HG03159 (cell line): ENCODE measurements around the gene ZNF653.

Experiments used
- ATAC-seq: cut with Tn5 transposase; IDR thresholded peaks from one replicate; pipeline ENCODE4 v1.9.1; 2021; ENCODE audit warnings: mild to moderate bottlenecking, moderate library complexity; ENCODE audit not compliant: unreplicated experiment

ZNF653 gene

DNA sequence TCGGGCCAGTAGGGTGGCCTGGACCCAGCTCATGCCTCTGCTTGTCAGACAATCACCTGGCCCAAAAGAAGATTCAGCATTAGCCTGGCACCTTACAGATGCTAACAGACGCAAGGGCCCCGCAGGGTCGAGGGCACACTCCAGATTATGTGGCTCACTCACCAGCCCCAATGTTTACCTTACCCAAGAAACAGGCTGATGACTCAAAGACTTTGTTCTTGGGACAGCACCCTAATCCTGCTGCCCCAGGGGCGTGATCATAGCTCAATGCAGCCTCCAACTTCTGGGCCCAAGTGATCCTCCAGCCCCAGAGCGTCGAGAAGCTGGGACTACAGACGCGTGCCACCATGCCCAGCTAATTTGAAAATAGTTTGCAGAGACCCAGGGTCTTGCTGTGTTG, 13.5 kb upstream of the ZNF653 start:
- ATAC-seq: no peak

DNA sequence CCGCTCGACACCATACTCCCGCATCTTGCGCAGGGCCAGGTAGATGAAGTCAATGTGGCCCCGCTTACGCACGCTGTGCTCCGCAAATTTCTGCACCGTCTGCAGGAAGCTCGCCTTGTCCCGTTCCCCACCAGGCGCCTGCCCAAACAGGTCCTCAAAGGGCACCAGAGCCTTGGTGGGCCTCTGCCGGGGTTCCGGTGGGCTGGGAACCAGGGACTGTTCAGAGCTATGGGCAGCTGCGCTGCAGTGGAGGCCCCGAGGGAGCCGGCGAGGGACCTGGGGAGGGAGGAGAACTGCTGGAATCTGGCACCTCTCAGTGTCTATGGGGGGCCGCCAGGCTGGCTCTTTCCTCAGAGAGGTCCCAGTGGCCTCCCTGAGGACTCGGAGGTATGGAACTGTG, 8.3 kb upstream of the ZNF653 start:
- ATAC-seq: no peak

DNA sequence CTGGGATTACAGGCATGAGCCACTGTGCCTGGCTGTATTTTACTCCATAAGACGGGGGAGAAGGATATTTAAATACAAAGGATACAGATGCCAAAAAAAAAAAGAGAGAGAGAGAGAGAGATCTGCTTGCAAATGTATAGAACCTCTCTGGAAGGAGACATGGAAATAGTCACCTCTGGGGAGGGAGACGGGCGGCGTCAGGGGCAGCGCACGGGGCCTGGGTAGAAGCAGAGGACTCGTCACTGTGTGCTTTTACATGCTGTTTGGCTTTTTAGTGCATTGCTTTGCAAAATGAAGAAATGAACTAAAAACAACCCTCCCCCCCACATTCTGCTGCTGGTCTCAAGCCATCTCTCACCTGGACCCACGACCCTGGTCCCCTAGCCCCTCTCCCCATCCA, 4.8 kb upstream of the ZNF653 start:
- ATAC-seq: no peak

DNA sequence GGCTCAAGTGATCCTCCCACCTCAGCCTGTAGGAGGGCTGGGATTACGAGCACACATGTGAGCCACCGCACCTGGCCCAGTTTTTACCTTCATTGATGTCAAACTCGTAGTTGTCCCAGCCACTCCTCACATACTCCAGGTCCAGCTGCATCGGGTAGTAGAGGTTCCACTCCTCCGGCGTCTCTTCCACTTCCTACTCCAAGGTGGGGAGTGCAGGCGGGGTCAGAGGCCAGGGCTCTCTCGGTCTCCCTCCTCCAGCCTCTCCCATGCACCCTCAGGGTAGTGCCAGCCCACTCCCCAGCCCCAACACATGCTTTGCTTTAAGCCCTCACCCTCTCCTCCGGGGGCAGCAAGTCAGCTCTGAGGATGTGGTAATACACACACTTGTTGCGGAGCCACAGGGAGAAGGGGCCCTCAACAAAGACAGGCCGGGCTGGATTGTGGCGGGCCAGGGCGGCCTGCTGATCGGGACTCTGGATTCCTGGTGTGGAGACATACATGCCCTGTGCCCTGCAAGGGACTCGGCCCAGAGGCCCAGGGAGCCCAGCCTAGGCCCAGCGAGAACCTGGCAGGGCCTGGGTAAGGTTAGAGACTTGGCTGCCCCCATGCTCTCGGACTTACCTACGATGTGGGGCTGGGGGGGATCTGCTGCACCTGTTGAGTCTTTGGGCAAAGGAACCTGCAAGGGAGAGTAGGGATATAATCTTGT, 1.9 kb upstream of the ZNF653 start:
- no peak for ATAC-seq

DNA sequence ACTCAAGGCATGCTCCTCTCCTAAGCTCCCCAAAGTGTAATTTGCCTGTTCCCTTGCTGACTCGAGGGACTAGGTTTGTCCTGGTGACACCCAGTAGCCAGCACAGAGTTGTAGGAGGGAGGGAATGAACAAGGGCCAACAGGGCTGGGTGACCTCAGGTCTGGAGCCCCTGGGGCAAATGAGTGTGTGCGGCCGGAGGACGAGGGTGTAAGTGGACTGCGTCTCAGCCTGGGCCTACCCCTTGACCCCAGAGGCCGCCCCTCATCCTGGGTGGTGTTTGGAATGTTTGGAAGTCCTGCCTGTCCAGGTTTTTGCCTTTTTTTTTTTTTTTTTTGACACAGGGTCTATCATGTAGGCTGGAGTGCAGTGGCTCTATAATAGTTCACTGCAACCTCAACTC, 1.3 kb upstream of the ZNF653 start:
- ATAC-seq: no peak

DNA sequence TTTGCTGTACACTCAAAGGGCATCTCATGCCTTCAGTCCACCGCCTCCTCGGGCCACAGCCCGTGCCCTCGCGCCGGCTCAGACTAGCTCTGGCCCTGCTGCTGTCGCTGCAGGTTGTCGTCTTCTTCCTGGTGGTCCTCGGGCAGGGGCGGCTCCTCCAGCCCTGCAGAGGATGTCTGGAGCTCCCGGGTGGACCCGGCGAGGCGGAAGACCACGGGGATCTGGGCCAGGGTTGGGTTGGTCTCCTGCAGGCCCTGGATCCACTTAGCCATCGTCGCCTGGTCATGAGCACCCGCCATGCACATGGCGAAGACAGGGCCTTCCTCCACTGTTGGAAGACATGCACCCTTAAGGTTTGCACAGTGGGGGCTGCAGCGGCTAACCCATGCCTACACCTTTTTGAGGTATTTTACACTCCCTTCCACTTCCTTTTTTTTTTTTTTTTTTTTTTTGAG, 489 bp upstream of the ZNF653 start:
- ATAC-seq: peak; percentile 25

DNA sequence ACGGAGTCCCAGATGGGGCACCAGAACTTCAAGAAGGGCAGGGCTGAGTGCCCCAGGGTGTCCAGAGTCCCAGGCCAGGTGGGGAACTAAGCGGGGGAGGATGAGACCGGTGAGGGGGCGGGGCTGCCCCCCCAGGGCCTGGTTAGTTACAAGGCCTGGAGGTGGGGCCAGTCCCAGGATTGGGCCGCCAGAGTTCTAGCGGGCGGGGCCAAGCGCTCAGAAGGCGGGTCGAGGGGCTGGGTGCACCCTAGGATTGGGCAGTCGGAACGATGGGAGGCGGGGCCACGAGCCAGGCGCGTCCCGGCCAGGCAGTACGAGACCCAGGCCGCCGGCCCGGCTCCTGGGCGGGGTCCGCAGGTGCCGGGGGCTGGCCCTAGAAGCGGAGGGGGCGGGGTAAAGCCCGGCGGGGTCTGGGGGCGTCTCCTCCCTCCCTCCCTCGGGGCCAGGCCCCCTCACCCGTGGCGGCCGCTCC, 571 bp downstream of the ZNF653 start:
- peak; percentile 81 for ATAC-seq

DNA sequence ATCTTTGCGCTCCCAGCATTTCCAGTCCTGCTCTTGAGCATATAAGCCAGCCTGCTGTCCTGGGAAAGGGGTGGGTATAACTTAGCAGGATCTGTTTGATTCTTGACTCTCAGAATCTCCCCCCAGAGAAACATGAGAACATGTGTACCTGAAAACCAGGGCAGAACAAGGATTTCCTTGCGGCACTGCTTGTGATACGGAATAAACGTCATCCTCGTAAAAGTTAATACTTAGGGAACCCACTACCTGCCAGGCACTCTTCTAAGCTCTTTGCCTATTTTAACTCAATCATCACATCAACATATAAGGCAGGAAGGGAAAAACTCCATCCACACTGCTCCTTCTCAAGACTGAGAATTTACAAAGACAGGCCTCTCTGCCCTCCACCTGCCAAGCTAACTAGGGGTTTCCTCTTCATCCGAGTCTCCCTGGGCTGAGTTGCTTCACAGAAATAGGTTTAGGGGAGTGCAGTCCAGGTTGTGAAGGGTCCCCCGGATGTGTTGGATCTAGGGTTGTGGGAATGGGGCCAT, 1.1 kb downstream of the ZNF653 start:
- no peak for ATAC-seq

DNA sequence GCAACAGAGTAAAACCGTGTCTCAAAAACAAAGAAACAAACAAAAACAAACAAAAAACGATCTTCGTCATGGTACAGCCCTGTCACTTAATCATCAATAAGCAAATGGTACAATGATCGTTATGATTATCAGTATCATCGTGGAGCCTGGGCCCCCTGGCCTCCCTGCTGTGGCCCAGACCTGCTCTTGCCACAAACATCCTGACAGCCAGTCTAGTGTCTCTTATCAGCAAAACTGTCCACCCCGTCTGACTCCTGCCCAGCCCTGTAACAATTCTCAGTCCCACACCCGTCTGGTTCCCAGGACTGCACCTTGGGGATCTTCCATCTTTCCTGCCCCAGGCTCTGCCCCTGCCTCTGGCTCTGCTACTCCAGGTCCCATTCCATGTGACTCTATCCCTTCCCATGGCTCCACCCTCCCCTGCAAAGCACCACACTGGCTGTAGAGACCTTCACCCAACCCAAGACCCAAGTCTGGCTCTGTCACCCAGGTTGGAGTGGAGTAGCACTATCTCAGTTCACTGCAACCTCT, 5.7 kb downstream of the ZNF653 start:
- no peak for ATAC-seq

DNA sequence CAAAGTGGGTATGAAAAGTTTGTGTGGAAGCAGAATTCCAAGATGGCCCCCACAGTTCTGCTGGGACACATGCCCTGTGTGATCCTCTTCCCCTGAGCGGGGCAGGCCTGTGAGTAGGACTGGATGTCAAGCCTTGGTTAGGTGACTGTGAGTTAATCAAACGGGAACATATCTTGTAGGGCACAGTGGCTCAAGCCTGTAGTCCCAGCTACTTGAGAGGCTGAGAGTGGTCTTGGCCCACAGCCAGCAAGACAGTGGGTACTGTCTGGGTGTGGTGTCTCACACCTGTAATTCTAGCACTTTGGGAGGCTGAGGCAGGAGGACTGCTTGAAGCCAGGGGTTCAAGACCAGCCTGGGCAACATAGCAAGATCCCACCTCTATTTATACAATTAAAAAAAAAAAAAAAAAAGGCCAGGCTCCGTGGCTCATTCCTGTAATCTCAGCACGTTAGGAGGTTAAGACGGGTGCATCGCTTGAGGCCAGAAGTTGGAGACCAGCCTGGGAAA, 6.4 kb downstream of the ZNF653 start:
- ATAC-seq: no peak

DNA sequence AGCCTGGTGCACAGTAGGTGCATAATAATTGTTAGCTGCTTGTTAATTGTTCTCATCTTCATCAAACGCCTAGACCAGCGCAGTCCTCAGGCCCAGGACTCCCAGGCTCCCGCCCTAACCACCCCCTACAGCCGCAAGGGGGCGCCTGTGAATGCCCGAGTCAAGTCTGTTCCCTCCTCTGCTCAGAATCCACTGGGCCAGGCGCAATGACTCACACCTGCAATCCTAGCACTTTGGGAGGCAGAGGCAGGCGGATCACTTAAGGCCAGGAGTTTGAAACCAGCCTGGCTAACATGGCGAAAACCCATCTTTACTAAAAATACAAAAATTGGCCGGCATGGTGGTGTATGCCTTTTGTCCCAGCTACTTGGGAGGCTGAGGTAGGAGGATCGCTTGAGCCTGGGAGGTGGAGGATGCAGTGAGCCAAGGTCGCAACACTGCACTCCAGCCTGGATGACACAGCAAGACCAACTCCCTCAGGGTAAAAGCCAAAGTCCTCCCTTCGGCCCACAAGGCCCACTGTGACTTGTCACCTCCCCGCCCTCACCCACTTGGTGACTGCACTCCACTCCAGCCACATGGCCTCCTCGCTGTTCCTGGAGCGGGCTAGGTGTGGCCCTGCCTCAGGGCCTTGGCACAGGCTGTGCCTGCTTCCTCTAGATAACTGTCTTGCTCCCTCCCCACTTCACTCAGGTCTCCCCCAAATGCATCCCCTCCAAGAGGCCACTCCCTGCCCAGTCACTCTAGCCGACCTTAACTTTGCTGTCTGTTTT, 9.1 kb downstream of the ZNF653 start:
- no peak for ATAC-seq

DNA sequence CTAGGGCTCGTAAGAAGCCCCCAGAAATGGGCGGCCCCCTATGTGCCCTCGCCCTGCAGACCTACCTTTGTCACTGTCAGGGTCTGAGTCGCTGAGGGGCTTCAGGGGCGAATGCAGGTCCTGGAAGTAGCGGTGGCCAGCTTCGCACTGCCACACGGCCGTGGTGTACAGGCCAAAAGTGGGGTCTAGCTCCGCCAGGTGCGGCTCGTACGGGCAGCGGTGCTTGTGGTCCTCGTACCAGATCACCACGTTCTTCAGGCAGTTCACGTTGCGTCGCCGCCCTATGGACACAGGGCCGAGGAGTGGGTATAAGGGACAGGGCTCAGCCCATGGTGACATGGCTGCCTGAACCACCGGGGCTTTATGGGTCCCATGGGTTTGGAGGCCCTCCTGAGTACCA, 9.8 kb downstream of the ZNF653 start:
- no peak for ATAC-seq

DNA sequence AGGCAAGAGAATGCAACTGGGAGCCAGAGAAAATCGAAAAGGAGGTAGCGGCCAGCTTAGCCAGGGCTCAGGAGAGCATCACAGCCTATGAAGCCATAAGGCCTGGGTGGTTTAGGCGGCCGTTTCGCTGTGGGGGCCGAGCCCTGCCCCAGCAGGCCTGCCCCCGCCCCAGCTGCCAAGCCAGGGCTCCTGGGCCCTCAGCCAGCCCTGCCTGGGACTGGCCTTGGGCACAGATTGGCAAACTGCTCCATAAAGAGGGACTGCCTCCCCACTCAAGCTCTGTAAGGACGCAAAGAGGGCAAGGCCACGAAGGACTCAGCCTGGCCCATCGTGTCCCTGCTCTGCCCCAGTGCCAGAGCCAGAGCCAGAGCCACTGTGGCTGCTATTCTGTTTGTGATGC, 10.2 kb downstream of the ZNF653 start:
- ATAC-seq: no peak

DNA sequence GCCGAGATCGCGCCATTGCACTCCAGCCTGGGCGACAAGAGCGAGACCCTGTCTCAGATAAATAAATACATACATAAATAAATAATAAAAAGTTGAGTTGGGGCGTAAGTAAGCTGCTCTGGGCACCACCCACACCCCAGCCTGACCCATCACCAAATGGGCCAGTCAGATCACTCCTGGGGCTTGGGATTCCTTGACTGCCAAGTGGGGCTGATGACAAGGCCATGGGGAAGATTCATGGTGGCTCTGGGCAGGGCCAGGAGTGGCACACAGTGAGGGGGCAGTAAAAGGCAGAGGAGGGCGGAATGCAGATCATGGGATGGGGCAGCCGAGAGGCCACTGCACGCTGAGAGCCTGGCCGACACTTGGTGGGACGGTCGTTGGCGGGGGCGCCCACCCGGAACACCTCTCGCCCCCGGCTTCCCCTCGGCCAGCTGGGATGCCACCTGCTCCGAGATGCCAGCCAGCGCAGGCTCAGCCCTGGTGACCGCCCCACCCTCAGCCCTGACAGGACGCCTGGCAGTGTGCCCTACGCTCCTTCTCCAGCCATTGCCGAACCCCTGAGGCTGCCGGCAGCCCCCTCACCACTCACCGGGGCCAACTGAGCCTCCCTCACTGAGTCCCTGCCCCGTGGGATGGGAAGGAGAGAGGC, 10.9 kb downstream of the ZNF653 start:
- ATAC-seq: no peak

DNA sequence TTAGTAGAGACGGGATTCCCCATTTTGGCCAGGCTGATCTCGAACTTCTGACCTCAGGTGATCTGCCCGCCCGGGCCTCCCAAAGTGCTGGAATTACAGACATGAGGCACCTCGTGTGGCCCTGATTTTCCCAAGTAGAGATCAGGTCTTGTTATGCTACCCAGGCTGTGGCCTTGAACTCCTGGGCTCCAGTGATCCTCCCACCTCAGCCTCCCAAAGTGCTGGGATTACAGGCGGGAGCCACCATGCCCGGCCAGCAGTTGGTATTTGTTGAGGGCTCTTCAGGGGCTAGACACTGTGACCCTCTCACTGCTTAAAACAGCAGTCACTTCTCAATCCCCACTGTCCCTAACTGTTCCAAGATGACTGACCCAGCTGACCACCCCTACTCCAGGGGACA, 16.3 kb downstream of the ZNF653 start:
- ATAC-seq: no peak

DNA sequence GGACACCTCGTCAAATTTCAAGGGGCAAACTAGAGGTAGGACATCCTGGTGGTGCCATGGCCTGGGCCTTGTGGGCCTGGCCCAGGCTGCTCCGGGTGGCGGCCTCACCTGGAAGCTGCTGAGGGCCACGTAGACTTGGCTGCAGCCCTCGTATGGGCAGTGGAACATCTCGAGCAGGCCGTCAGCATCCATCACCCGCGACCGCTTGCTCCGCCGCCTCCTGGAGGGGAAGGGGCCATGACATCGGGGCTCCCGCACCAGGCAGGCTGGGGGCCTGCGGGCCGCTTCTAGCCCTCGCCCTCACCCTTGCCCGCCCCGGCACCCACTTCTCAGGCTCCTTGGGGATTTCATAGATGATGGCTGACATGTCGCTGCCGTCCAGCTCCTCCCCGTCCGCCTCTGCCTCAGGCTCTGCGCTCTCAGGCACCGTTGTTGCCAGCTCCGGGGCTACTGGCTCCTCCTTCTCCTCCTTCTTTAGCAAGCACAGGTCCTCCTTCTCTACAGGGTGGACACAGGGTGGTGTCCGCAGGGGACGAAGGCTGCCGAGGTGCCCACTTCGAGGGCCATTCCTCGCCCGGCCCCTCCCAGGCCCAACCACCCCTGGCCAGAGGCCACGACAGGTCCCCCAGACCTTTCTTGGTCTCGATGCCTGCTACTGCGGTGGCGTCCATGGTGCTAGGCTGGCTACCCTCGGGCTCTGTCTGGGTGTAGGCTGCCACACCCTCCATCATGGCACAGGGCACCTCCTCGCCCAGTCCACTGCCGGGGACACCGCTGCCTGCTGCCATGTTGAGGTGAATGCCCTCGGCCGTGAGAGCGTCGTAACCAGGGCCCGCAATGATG, 18.8 kb downstream of the ZNF653 start:
- no peak for ATAC-seq

DNA sequence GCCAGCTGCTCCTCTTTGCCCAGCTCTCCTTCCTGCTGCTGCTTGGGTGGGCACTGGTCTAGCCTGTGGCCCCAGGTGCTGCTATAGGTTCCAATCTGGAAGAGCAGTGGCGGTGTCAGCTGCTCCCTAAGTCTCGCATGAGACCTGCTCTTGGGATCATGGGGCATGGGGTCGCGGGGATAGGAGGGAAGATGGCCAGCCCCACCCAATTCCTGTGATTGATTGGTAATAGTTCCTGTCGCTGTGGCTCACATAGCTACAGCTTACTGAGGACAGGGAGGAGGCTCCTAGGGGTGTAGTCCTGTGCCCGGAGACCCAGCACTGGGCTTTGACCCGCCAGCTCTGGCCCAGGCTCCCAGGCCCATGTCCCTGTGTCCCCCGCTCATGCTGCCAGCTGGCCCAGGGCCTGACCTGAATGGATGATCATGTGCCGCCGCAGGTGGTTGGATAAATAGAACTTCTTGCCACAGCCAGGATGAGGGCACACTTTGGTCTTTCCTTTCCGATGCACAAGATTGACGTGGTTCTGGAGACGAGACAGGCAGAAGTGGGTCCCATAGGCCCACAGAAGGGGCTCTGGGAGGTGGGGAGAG, 20.3 kb downstream of the ZNF653 start:
- no peak for ATAC-seq

DNA sequence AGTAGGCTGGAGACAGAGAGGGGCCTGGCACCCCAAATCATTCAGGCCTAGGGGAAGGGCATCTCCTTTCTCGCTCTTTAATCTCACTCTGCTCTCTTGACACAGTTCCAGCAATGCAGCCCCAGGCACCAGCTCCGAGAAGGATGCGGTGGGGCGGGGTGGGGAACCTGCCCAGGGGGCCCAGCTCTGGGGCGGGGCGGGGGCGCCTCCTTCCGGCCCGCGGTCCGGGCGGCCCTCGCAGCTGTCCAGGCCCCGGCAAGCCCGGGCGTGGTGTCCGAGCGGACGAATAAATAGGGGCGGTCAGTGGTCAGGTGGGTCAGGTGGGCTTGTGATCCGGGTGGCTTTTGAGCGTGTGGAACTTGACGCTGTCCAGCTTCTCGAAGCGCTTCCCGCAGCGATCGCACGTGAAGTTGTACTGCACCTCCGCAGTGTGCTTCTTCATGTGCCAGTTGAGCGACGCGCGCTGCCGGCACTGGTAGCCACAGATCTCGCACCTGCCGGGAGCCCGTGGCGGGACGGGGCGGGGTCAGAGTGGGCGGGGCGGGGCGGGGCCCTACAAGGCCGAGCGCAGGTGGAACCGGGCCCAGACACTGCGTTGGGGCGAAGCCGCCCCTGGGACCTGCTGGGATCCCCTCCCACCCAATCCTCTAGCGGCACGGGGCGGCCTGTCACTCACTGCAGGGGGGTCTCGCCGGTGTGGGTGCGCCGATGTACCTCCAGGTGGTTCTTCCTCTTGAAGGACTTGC, 22.1 kb downstream of the ZNF653 start:
- ATAC-seq: no peak

DNA sequence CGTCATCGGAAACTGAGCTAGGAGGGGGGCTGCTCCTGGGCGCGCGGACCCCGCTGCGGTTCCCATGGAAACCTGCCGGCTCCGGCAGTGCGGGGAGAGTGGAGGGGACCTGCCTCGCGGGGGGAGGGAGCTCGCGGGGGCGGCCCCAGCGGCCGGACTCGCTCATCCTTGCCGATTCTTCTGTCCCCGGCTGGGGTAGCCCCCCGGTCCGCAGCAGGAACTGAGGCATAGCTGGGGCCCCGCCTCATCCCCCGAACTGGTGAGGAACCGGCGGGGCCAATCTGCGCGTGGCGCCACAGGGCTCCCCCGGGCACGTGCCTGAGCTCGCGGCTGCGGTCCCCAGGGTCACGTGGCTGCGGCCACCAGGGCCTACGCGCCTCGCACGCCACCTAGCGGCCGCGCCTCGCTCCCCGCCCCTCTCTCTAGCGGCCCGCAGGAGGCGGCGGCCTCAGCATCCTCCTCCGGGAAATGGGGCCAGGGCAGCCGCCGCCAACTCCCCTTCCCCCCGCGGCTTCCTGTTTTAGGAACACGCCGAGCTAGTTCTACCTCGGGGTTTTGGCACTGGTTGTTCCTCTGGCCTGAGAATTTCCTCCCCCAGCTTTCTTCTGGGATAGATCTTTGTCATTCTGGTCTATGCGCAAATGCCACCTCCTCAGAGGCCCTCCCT, 23.1 kb downstream of the ZNF653 start:
- peak; percentile 64 for ATAC-seq
